IPS-18c (cell line): Measurements from ENCODE around the gene PRRC2B.
A peak's percentile ranks its signal among the peaks of the same experiment; 100 is the strongest.
"Not testable (repeated sequence)": the region's sequence is repeated elsewhere in the genome, so short reads cannot be mapped to it uniquely, and the experiment has no call there.

Experiments used
- H3K4me3 ChIP-seq: 2 replicates; pipeline ENCODE4 v1.7.0; 2013; ENCODE audit warnings: low read depth, mild to moderate bottlenecking, low read length, moderate library complexity; ENCODE audit not compliant: insufficient read depth
- H3K9me3 ChIP-seq: one replicate; pipeline ENCODE4 v1.6.1; 2013; ENCODE audit warnings: mild to moderate bottlenecking, low read length, moderate library complexity; ENCODE audit not compliant: control insufficient read depth, insufficient read depth

PRRC2B gene

DNA sequence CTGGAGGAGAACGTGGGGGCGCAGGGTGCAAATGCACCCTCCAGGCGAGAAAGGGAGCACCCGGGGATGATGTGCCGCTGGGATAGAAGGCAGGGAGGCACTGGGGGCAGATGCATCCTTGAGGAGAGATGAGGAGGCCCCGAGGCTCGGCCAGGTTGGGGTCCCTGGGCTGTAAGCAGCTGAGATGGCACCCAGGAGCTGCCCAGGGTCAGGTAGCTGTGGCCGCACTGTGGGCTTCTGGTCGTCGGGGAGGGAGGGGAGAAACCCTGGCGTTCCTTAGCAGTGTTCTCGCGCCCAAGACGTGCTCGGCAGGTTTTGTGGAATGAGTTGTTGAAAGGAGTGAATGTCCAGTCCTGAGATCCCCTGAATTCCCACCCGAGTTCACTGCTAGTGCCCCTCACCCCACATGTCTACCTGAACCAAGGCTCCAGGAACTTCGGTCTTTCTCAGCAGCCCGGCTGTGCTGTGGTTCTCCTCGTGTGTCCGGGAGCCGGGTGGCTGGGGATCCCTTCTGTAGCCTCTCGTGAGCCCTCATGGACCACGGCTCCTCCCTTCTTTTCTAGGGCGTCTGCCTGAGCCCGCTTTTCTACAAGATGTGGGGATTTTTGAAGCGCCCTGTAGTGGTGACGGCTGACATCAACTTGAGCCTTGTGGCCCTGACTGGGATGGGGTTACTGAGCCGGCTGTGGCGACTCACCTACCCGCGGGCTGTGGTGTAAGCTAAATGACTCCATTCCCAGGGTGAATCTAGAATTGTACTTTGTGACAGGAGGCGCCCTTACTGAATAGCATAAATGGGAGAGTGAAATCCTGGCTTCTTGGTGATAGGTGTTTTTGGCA, 110.0 kb downstream of the PRRC2B start:
- peak overlapping the region; percentile 94 for H3K4me3 ChIP-seq
- no peaks in the 10 kb centered on the region for H3K9me3 ChIP-seq

DNA sequence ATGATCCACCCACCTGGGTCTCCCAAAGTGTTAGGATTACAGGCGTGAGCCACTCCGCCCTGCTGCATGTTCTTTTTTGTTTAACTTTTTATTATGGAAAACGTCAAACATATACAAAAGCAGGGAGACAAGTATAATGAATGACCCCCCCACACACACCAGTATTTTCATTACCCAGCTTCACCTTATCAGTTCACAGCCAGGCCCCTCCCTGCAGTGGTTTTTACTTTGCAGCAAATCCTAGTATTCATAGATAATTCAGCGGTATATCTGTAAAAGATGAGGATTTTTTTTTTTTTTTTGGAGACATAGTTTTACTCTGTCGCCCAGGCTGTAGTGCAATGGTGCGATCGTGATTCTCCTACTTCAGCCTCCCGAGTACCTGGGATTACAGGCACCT, 111.1 kb downstream of the PRRC2B start:
- Histone ChIP-seq H3K9me3 (no peaks in the 10 kb centered on the region), H3K4me3 (no peak overlapping the region)

DNA sequence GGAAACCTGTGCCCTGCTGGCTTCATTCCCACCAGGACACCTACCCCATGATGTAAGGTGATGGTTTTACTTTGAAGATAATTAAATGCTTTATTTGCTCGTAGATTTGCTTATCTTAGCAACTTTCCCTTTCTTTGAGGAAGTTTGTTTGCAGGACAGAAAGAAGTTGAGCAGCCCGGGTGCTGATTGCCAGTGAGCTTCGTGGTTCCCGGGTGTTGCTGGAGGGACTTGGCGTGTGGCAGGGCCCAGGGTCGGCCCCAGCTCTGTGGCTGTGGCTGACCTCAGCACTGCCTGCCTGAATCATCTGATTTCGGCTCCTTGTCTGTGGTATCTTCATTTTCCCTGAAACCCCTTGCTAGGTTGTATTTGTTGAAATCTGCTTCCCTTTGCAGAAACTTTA, 117.5 kb downstream of the PRRC2B start:
- Histone ChIP-seq H3K9me3 (no peaks in the 10 kb centered on the region), H3K4me3 (no peak overlapping the region)

DNA sequence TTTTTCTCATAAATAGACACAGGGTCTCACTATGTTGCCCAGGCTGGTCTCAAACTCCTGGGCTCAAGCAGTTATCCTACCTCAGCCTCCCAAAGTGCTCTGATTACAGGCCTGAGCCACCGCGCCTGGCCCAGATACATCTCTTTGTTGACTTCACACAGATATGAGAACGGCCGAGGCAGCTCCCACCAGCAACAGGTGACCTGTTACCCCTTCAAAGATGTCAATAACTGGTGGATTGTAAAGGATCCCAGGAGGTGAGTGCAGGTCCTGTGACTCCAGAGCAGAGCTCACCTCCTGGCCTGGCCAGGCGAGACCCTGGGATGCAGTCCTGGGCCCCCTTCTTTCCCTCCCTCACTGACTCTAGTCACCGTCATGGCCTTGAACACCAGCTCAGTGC, 118.0 kb downstream of the PRRC2B start:
- Histone ChIP-seq H3K9me3 (no peaks in the 10 kb centered on the region), H3K4me3 (no peak overlapping the region)

DNA sequence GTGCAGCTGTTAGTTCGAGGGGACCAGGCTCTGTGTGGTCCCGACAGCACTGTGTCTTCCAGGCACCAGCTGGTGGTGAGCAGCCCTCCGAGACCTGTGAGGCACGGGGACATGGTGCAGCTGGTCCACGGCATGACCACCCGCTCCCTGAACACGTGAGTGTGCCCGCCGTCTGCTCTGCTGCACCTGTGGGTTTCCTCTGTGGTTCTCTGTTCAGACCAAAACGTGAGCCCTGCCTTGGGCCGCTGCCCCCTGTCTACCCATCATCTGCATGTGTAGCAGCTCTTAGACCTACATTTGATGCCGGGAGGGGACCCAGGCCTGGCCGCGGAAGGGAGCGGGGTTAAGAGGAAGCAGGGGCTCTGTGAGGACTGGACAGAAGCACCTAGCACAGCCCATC, 119.3 kb downstream of the PRRC2B start:
- Histone ChIP-seq H3K9me3 (no peaks in the 10 kb centered on the region), H3K4me3 (no peak overlapping the region)

DNA sequence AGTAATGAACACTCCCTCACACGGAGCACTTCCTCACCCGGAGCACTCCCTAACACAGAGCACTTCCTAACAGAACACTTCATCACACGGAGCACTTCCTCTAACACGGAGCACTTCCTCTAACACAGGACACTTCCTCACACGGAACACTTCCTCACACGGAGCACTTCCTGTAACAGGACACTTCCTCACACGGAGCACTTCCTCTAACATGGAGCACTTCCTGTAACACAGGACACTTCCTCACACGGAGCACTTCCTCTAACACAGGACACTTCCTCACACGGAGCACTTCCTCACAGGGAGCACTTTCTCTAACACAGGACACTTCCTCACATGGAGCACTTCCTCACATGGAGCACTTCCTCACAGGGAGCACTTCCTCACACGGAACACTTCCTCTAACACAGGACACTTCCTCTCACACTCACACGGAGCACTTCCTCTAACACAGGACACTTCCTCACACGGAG, 121.7 kb downstream of the PRRC2B start:
- H3K4me3 ChIP-seq, H3K9me3 ChIP-seq: not testable (repeated sequence)

DNA sequence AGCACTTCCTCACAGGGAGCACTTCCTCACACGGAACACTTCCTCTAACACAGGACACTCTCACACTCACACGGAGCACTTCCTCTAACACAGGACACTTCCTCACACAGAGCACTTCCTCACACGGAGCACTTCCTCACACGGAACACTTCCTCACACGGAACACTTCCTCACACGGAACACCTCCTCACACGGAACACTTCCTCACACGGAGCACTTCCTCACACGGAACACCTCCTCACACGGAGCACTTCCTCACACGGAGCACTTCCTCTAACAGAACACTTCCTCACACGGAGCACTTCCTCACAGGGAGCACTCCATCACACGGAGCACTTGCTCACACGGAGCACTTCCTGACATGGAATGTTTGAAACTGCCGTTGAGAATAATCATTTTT, 122.2 kb downstream of the PRRC2B start:
- Histone ChIP-seq H3K9me3 (no peaks in the 10 kb centered on the region), H3K4me3 (no peak overlapping the region)

DNA sequence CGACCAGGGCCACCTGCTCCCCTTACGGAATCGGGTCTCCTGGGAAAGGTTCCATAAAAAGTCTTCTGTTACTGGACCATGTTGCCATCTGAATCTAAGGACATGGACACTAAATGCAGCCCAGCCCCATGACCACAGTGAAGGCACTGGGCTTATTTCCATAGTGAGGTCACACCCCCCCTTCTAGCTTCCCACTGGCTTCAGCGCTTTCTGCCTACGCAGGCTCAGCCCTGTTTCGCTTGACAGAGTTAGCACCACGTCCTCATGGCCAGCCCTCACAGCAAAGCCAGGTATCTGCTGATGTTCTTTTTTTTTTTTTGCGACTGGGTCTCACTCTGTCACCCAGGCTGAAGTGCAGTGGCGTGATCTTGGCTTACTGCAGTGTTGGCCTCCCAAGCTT, 123.0 kb downstream of the PRRC2B start:
- H3K9me3 ChIP-seq, result no peaks in the 10 kb centered on the region
- no peak overlapping the region for H3K4me3 ChIP-seq

DNA sequence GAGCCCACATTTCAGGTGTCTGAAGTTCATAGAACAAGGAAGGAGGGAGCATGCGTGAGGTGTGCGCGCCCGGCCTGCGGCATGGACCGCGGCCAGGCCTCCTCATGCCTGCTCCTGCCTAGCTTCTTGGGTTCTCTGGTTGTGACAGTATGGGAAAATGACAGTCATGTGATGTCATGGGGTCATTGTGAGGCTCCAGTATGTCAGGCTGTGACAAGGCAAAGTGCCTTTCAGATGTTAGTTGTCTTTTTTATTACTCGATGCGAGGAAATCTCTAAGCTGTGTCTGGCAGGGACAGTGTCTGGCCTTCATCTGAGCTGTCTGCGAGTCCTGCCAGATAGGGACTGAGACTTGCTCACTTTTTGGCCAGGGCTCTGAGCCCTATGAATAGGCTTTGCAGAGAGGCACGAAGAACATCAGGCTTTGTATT, 123.9 kb downstream of the PRRC2B start:
- no peaks in the 10 kb centered on the region for H3K9me3 ChIP-seq

DNA sequence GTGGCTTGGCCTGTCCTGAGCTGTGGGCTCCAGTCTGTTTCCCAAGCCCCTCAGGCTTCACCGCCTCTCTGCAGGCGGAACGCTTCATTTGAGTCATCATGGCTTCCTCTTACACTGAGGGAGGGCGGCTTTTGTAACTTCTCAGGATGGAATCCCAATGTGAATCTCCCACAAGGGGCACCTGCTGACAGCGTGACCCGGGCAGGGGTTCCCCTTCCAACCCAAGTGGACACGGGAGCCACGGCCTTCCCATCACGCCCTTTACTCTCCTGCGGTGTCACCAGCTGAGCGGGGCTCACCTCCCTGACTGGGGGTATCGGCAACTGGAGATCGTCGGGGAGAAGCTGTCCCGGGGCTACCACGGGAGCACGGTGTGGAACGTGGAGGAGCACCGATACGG, 124.7 kb downstream of the PRRC2B start:
- Histone ChIP-seq H3K9me3 (no peaks in the 10 kb centered on the region), H3K4me3 (no peak overlapping the region)

More for the DNA sequence above, 123.9 kb downstream of the PRRC2B start:
- no peak overlapping the region for H3K4me3 ChIP-seq

DNA sequence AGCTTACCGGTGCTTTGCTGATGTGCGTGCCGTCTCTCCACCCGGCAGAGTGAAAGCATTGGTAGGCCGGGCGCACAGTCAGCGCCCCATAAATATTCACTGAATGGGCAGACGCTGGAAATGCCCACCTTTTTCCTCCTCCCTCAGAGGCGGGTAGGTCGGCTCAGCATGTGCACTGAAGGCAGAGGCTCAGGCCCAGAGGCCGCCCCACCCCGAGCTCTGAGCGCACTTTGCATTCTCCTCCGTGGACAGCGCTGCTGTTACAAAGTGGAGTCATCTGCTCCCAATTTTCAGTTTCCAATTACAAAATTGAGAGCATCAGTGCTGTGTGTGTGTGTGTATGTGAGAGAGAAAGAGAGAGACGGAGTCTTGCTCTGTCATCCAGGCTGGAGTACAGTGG, 126.6 kb downstream of the PRRC2B start:
- H3K4me3 ChIP-seq, result no peak overlapping the region
- H3K9me3 ChIP-seq, result no peaks in the 10 kb centered on the region

DNA sequence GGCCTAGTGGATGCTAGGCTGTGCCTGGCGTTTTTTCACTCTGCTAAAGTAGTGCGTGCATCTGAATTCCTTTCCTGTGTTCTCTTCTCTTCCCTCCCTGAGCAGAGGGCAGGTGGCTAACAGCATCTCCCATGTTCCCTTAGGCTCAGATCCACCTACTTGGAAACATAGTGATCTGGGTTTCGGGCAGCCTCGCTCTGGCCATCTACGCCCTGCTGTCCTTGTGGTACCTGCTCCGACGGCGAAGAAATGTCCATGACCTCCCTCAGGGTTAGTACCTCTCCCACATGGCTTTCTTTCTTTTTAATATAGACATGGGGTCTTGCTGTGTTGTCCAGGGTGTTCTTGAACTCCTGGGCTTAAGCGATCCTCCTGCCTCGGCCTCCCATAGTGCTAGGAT, 127.3 kb downstream of the PRRC2B start:
- H3K4me3 ChIP-seq, result no peak overlapping the region
- no peaks in the 10 kb centered on the region for H3K9me3 ChIP-seq

DNA sequence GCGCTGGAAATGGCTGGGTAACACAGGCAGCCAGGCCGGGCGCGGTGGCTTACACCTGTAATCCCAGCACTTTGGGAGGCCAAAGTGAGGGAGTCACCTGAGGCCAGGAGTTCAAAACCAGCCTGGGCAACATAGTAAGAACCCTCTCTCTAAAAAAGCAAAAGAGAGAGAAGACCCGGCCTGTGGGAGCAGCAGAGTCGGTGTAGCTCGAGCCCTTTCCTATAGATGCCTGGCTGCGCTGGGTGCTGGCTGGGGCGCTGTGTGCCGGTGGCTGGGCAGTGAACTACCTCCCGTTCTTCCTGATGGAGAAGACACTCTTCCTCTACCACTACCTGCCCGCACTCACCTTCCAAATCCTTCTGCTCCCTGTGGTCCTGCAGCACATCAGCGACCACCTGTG, 127.9 kb downstream of the PRRC2B start:
- Histone ChIP-seq H3K4me3 (no peak overlapping the region), H3K9me3 (no peaks in the 10 kb centered on the region)

DNA sequence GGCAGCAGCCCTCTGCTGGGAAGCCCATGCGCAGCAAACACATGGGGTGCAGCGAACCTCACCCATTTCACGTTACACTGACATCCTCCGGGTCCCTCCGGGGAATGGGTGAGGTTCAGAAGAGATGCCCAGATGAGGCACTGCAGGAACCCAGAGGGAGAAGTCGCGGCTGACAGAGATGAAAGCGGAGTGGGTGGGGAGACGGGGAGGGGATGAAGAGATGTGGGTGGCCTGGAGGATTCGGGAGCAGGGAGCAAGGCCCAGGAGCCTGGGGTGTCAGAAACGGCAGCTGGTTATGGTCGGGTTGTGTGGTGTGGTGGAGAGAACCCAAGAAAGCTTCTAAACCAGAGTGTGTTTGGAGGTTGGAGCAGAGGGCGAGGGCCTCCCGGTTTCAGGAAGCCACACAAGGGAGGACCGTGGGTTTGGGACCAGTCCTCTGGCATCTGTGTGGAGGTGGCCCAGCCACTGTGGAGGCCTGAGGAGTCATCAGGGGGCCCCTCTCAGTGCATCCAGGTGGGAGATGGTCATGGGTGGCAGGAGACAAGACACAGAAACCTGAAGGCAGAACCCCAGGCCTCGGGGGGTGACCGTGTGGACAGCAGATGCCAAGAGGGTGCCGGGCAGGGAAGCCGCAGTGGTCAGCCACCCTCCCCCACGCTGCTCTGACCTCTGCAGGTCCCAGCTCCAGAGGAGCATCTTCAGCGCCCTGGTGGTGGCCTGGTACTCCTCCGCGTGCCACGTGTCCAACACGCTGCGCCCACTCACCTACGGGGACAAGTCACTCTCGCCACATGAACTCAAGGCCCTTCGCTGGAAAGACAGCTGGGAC, 128.6 kb downstream of the PRRC2B start:
- no peak overlapping the region for H3K4me3 ChIP-seq
- H3K9me3 ChIP-seq, result no peaks in the 10 kb centered on the region

DNA sequence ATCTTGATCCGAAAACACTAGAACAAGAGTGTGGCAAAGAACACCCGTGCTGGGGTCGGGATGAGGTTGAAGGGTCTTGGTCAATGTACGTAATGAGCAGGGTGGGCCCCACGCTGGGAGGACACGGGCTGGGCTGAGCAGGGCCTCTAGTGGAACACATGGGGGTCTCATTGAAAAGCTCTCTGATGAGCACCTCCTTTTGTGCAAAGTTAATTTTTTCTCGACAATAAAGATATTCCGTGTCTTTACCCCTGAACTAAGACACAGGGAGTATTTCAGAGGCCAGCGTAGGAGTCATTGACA, 129.2 kb downstream of the PRRC2B start:
- Histone ChIP-seq H3K4me3 (no peak overlapping the region), H3K9me3 (no peaks in the 10 kb centered on the region)

DNA sequence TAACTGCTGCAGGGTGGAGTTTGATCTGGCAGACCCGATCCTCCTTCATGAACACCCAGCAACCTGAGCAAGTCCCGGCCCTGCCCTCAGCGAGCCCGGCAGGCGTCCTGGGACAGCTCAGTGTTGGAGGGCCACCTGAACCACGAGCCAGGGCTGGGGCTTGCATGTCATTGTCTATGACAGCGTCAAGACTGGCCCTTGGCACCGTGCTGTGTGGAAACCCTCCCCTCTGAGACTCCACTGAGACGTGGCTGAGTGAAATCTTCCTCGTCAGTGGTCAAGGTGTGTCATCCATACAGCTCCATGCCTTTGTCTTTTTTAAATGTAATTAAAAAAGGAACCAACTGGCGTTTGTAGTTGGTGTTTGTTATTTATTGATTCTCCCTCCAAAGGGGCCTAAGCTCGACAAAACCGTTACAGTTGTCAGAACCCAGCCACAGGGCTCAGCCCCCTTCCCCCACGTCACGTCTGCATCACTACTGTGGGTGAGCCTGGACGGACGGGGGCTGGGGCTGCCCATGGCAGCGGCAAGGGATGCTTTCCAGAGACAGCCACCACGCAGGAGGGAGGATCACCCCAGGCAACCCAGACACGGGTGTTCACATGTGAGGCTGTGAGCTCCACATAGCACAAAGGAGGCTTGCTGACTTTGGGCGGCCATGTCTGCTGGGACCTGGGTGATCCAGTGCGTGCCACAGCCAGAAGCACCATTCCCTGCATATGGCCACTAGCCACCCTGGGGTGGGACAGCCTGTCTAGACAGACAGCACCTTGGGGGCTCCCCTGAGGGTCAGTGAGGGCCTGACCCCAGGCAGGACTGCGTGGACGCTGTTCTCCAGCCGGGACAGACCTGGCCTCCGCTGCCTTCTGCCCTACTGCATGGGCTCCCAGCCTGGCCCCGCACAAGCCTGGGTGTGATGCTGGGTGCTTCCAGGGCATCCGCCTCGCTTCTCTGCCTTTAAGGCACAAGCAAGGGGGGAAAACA, 129.9 kb downstream of the PRRC2B start:
- H3K4me3 ChIP-seq, result no peak overlapping the region
- H3K9me3 ChIP-seq, result no peaks in the 10 kb centered on the region

DNA sequence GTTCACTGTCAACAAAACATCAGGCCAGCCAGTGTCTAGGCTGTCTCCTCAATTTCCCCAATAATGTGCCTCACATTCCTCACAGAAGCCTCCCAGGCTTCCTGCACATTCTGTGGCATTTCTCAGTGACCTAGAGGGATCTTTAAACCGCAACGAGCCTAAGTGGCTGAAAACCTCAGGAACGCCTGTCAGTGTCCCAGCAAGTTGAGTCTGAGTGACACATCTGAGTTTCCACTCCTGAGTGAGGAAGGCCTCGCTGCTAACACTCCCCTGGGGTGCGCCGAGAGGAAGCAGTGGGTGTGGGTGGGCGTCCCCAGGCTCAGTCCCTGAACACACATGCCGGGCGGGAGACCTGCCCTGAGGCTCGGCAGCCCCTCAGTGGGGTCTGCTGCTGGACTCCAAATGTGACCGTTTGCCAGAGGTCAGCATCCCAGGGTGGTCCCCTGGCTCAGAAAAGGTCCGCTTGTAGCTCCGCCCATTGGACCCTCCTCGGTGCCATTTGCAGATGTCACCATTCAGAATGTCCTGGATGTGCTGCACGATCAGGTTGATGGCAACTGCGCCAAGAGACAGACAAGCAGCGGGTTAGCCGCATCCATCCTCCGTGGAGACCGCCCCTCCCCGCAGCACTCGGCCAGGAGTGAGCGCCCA, 130.9 kb downstream of the PRRC2B start:
- Histone ChIP-seq H3K9me3 (no peaks in the 10 kb centered on the region), H3K4me3 (no peak overlapping the region)
